Suprapubic skin (tissue), 4 donors: ENCODE data around the gene MMP21. TPM values are rescaled to one million over a fixed set of nuclear protein-coding genes. Genes with fewer than 3 reads are reported as not detected.

ENCODE experiments used
- DNase-seq, 2 donors: peaks; one replicate each; pipeline ENCODE4 v3.0.0-alpha.2; 2019; ENCODE audit warnings: low spot score in 2 of 2
- H3K27ac ChIP-seq: fragments of 200-600 bp; sonication (generic); one replicate; pipeline ENCODE4 v1.5.1; 2019
- H3K27me3 ChIP-seq: fragments of 200-600 bp; sonication (generic); one replicate; pipeline ENCODE4 v1.5.1; 2019
- H3K36me3 ChIP-seq: fragments of 200-600 bp; sonication (generic); one replicate; pipeline ENCODE4 v1.5.1; 2019
- H3K4me1 ChIP-seq: fragments of 200-600 bp; sonication (generic); one replicate; pipeline ENCODE4 v1.5.1; 2019
- H3K4me3 ChIP-seq: fragments of 200-600 bp; sonication (generic); one replicate; pipeline ENCODE4 v1.5.1; 2019; ENCODE audit warnings: mild to moderate bottlenecking
- H3K9me3 ChIP-seq: fragments of 200-600 bp; sonication (generic); one replicate; pipeline ENCODE4 v1.5.1; 2019
- CTCF ChIP-seq, 2 donors: fragments of 200-600 bp in 1 of 2; fragments of 450-650 bp in 1 of 2; sonication (generic) in 1 of 2; IDR thresholded peaks; one replicate each; pipeline ENCODE4 v1.5.1; 2016 to 2019; ENCODE audit warnings: antibody characterized with exemption in 2 of 2, mild to moderate bottlenecking in 1 of 2, moderate library complexity in 1 of 2
- EP300 ChIP-seq: sonication (generic); formaldehyde crosslinking; IDR thresholded peaks from one replicate; pipeline ENCODE4 v1.6.1; 2017; ENCODE audit warnings: antibody characterized with exemption
- POLR2A ChIP-seq, 2 donors: fragments of 450-650 bp; IDR thresholded peaks; one replicate each; pipeline ENCODE4 v1.6.1; 2017; ENCODE audit warnings: antibody characterized with exemption in 2 of 2, mild to moderate bottlenecking in 2 of 2, moderate library complexity in 2 of 2
- POLR2AphosphoS5 ChIP-seq, 3 donors: sonication (generic); formaldehyde crosslinking; IDR thresholded peaks; one replicate each; pipeline ENCODE4 v1.6.1; 2017; ENCODE audit warnings: antibody characterized with exemption in 3 of 3
- WGBS: methylation state at CpG from one replicate; pipeline ENCODE4 v1.1.5; 2018; 5-methylcytosine and 5-hydroxymethylcytosine counted together
- total RNA-seq, 4 donors: library from RNA; depleted of rRNA; stranded (reverse); fragments of >200 nt; gene quantifications; one replicate each; pipeline ENCODE4 v1.1.0, GENCODE V29; 2016

Gene MMP21
- total RNA-seq, 4 donors from 2014 or later, result 0.23 to 0.48 TPM; not detected in 2

GRCh38 chr10:125774581-125775191 is 935 bp downstream of the MMP21 start:
- WGBS, result 91% methylated on average over 20 of the region's 32 CpGs
- TF ChIP-seq POLR2A (IDR thresholded peaks at IDR 0.05), result no peak
- TF ChIP-seq POLR2AphosphoS5 (IDR thresholded peaks at IDR 0.05), result no peak
- no peak for TF ChIP-seq CTCF (IDR thresholded peaks at IDR 0.05)
- TF ChIP-seq EP300, result no peak

GRCh38 chr10:125773687-125774543 is 1.7 kb downstream of the MMP21 start:
- no peak overlapping the region for H3K4me3 ChIP-seq
- no peak overlapping the region for H3K27ac ChIP-seq
- H3K27me3 ChIP-seq, result peaks cover 3% of the 10 kb centered on the region
- 74% methylated on average over 13 of the region's 75 CpGs for WGBS
- H3K4me1 ChIP-seq, result no peaks in the 10 kb centered on the region
- no peak for DNase-seq
- no peaks in the 10 kb centered on the region for H3K9me3 ChIP-seq
- H3K36me3 ChIP-seq, result no peaks in the 10 kb centered on the region
- TF ChIP-seq CTCF (IDR thresholded peaks at IDR 0.05) (no peak), POLR2A (IDR thresholded peaks at IDR 0.05) (no peak), EP300 (no peak), POLR2AphosphoS5 (IDR thresholded peaks at IDR 0.05) (no peak)

More at GRCh38 chr10:125774581-125775191, 935 bp downstream of the MMP21 start:
- Histone ChIP-seq H3K27me3 (peaks cover 3% of the 10 kb centered on the region), H3K36me3 (no peaks in the 10 kb centered on the region), H3K4me3 (no peak overlapping the region), H3K27ac (no peak overlapping the region), H3K4me1 (no peaks in the 10 kb centered on the region), H3K9me3 (no peaks in the 10 kb centered on the region)
- no peak for DNase-seq

- H3K4me3 ChIP-seq, result no peak overlapping the region
- DNase-seq, result no peak
- H3K36me3 ChIP-seq, result no peaks in the 10 kb centered on the region
- H3K27ac ChIP-seq, result no peak overlapping the region
- no peaks in the 10 kb centered on the region for H3K9me3 ChIP-seq
- peaks cover 3% of the 10 kb centered on the region for H3K27me3 ChIP-seq
- WGBS, result 92% methylated on average over 11 of the region's 11 CpGs
- no peak for TF ChIP-seq POLR2A (IDR thresholded peaks at IDR 0.05)
- TF ChIP-seq POLR2AphosphoS5 (IDR thresholded peaks at IDR 0.05), result no peak
- no peak for TF ChIP-seq EP300
- no peak for TF ChIP-seq CTCF (IDR thresholded peaks at IDR 0.05)
- H3K4me1 ChIP-seq, result no peaks in the 10 kb centered on the region
Observed at GRCh38 chr10:125772864-125773180, 2.8 kb downstream of the MMP21 start.

GRCh38 chr10:125772112-125772863 is 3.3 kb downstream of the MMP21 start:
- H3K27me3 ChIP-seq, result peaks cover 3% of the 10 kb centered on the region
- no peaks in the 10 kb centered on the region for H3K4me1 ChIP-seq
- no peak for DNase-seq
- no peak overlapping the region for H3K27ac ChIP-seq
- TF ChIP-seq POLR2A (IDR thresholded peaks at IDR 0.05), result no peak
- TF ChIP-seq CTCF (IDR thresholded peaks at IDR 0.05), result no peak
- no peak for TF ChIP-seq POLR2AphosphoS5 (IDR thresholded peaks at IDR 0.05)
- TF ChIP-seq EP300, result no peak
- 96% methylated on average over 28 of the region's 28 CpGs for WGBS
- no peaks in the 10 kb centered on the region for H3K9me3 ChIP-seq
- no peaks in the 10 kb centered on the region for H3K36me3 ChIP-seq
- H3K4me3 ChIP-seq, result no peak overlapping the region

- TF ChIP-seq POLR2AphosphoS5 (IDR thresholded peaks at IDR 0.05) (no peak), EP300 (no peak), CTCF (IDR thresholded peaks at IDR 0.05) (no peak), POLR2A (IDR thresholded peaks at IDR 0.05) (no peak)
- Histone ChIP-seq H3K36me3 (peaks cover under 1% of the 10 kb centered on the region), H3K9me3 (no peaks in the 10 kb centered on the region), H3K27me3 (peaks cover 3% of the 10 kb centered on the region), H3K4me3 (no peak overlapping the region), H3K27ac (no peak overlapping the region), H3K4me1 (no peaks in the 10 kb centered on the region)
- no peak for DNase-seq
- WGBS, result 85% methylated on average over 5 of the region's 5 CpGs
Observed at GRCh38 chr10:125770844-125771243, 4.8 kb downstream of the MMP21 start.
